GM12874 (cell line): ENCODE data around the gene PRDM13.

ENCODE experiments used
- CTCF ChIP-seq: IDR thresholded peaks from 2 replicates; pipeline ENCODE4 v1.5.1; 2011; ENCODE audit warnings: low read depth, mild to moderate bottlenecking, control low read depth, low read length, moderate library complexity; ENCODE audit not compliant: insufficient read depth

The PRDM13 gene

GRCh38 chr6:99605911-99606655 is 550 bp upstream of the PRDM13 start:
- no peak for TF ChIP-seq CTCF

DNA sequence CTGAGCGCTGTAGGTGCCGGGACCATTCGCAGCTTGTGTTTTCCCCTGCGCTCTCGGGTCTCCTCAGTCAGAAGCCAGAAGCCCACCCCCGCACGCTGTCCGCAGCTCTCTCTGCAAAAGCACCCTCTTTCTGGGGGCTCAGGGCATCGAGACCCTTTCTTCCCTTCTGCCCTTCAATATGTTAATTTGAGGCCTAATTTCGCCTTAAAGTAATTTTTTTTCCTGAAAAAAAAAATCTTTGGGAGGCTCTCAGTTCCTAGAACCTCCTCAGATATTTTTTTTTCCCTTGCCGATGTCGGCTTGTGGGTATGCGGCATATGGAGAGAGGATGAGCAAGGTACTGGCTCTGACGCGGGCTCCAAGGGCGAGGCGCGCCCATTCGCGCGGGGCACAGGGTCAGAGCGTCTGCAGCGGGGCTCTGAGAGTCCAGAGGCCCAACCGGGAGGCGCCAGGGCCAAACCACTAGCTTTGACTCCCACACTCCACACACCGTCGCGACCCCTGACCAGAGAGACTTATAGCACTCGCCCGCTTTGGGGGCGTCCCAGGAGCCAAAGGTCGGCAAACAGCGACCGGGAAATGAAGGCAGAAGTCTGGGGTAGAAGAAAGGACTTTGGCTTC is 893 bp downstream of the PRDM13 start:
- no peak for TF ChIP-seq CTCF

- no peak for TF ChIP-seq CTCF
Measured at GRCh38 chr6:99608059-99608885, 1.6 kb downstream of the PRDM13 start.

DNA sequence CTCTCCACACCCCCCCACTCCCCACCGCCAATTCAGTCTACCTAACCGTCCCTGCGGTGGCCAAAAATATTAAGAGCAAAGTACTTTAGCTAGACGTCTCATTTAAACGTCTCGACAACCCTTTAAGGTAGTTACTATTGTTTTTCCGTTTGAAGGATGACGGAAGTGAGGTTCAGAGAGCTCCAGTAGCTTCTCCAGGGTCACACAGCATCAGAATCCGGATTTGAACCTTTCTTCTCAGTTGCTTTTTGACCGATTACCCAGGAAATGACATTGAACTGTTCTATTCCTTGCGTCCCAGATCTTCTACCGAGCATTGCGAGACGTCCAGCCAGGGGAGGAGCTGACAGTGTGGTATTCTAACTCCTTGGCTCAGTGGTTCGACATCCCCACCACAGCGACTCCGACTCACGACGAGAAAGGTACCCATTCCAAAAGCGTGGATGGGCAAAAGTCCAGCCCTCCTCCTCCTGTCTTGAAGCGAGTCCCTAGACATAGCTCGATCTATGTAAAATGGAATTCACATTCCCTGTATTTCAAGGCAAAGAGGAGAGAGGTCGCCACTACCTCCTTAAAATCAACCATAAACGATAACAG is 2.4 kb downstream of the PRDM13 start:
- no peak for TF ChIP-seq CTCF

- TF ChIP-seq CTCF = no peak
Measured at GRCh38 chr6:99609905-99610489, 3.4 kb downstream of the PRDM13 start.

DNA sequence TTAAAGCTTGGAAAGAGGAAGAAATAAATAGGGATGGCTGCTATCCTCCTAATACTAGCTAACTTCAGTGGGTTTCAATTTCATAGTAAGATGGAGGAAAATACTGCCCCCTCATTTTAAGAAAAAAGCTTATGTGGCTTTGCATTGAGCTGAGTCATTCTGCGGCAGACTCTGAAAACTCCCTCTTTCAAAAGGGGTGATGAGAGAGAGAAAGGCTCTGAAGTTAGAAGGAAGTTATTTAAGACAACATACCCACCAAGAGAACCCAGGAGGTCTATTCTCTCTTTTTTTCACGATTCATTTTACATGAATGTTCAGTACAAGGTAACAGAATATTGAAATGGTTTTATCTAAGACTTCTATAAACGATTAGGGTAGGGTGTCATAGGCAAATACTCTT is 4.5 kb downstream of the PRDM13 start:
- no peak for TF ChIP-seq CTCF
